Natural killer cell (primary cell): Measurements from ENCODE around the gene CRIP1. TPM values are rescaled to one million over a fixed set of nuclear protein-coding genes. Genes with fewer than 3 reads are reported as not detected.

Experiments
- ATAC-seq, 3 donors: fragments of 150-1000 bp in 2 of 3; fragments of 200-7000 bp in 1 of 3; cut with Tn5 transposase; 1 replicate in 1 of 3; 2 replicates in 2 of 3; pipeline ENCODE4 v1.10.0; 2021; ENCODE audit warnings: mild to moderate bottlenecking in 2 of 3, moderate library complexity in 2 of 3
- DNase-seq, 2 donors: peaks; one replicate each; pipeline versions ENCODE4 v3.0.0 to v3.0.0-alpha.2; 2013 to 2021; ENCODE audit warnings: mixed read lengths in 1 of 2
- H3K27ac ChIP-seq: one replicate; pipeline ENCODE4 v1.5.1; 2013; ENCODE audit warnings: mild to moderate bottlenecking, low read length
- H3K27me3 ChIP-seq: one replicate; pipeline ENCODE4 v1.6.1; 2013; ENCODE audit warnings: low read length; ENCODE audit not compliant: control insufficient read depth, insufficient read depth
- H3K36me3 ChIP-seq: one replicate; pipeline ENCODE4 v1.6.1; 2013; ENCODE audit warnings: low read length; ENCODE audit not compliant: control insufficient read depth, insufficient read depth
- H3K4me1 ChIP-seq: one replicate; pipeline ENCODE4 v1.6.1; 2013; ENCODE audit warnings: low read length; ENCODE audit not compliant: control insufficient read depth, insufficient read depth
- H3K4me3 ChIP-seq: one replicate; pipeline ENCODE4 v1.5.1; 2013; ENCODE audit warnings: low read length
- H3K9me3 ChIP-seq: one replicate; pipeline ENCODE4 v1.6.1; 2013; ENCODE audit warnings: low read length; ENCODE audit not compliant: control insufficient read depth, insufficient read depth
- H3K27ac Mint-ChIP-seq, 2 donors: one replicate each; pipeline ENCODE4 v1.8.0; 2022; ENCODE audit warnings: mild to moderate bottlenecking in 2 of 2, mixed read lengths in 2 of 2, moderate library complexity in 1 of 2
- H3K27me3 Mint-ChIP-seq, 2 donors: one replicate each; pipeline ENCODE4 v1.8.0; 2022; ENCODE audit warnings: low read depth in 2 of 2, mixed read lengths in 2 of 2
- H3K36me3 Mint-ChIP-seq: one replicate; pipeline ENCODE4 v1.8.0; 2022; ENCODE audit warnings: mixed read lengths
- H3K4me1 Mint-ChIP-seq, 2 donors: one replicate each; pipeline ENCODE4 v1.8.0; 2022; ENCODE audit warnings: mixed read lengths in 2 of 2
- H3K4me3 Mint-ChIP-seq: one replicate; pipeline ENCODE4 v1.8.0; 2022; ENCODE audit warnings: mild to moderate bottlenecking, moderate library complexity, mixed read lengths
- H3K9me3 Mint-ChIP-seq, 2 donors: one replicate each; pipeline ENCODE4 v1.8.0; 2022; ENCODE audit warnings: mixed read lengths in 2 of 2
- WGBS: methylation state at CpG from one replicate; pipeline ENCODE4 v1.1.7; 2013; ENCODE audit warnings: missing lambda C conversion rate; ENCODE audit not compliant: insufficient coverage; 5-methylcytosine and 5-hydroxymethylcytosine counted together
- intact Hi-C: fragments of 100-400 bp; cut with micrococcal nuclease; formaldehyde crosslinking; loops from one replicate; pipeline ENCODE4 v1.14.2; 2022
- total RNA-seq, 4 donors: library from RNA; stranded (reverse); fragments of 120-200 nt in 1 of 4; gene quantifications; one replicate each; pipeline versions ENCODE4 v1.2.3 to v1.2.4, GENCODE V29; 2013 to 2022
- TF ChIP-seq, protein P1 (sequence below): fragments of 200-600 bp; IDR thresholded peaks from one replicate; pipeline ENCODE4 v1.8.0; 2022; ENCODE audit warnings: antibody characterized with exemption

Gene CRIP1
- total RNA-seq, 3 donors from 2014 or later (not counting 1 experiment from before 2014, with no cell fraction given): 276 to 334 (median 290) TPM

GRCh38 chr14:105532735-105533141 lies 46.1 kb downstream of the CRIP1 start:
- TF ChIP-seq, protein P1, sequence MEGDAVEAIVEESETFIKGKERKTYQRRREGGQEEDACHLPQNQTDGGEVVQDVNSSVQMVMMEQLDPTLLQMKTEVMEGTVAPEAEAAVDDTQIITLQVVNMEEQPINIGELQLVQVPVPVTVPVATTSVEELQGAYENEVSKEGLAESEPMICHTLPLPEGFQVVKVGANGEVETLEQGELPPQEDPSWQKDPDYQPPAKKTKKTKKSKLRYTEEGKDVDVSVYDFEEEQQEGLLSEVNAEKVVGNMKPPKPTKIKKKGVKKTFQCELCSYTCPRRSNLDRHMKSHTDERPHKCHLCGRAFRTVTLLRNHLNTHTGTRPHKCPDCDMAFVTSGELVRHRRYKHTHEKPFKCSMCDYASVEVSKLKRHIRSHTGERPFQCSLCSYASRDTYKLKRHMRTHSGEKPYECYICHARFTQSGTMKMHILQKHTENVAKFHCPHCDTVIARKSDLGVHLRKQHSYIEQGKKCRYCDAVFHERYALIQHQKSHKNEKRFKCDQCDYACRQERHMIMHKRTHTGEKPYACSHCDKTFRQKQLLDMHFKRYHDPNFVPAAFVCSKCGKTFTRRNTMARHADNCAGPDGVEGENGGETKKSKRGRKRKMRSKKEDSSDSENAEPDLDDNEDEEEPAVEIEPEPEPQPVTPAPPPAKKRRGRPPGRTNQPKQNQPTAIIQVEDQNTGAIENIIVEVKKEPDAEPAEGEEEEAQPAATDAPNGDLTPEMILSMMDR: no peak
- Mint-ChIP-seq H3K27me3 (peaks cover 0 to 31% of the 10 kb centered on the region in 2 donors), H3K9me3 (no peaks in the 10 kb centered on the region), H3K36me3 (no peaks in the 10 kb centered on the region), H3K27ac (no peak overlapping the region), H3K4me3 (no peak overlapping the region), H3K4me1 (peaks cover 4 to 14% of the 10 kb centered on the region in 2 donors)
- Histone ChIP-seq H3K4me3 (no peak overlapping the region), H3K36me3 (no peaks in the 10 kb centered on the region), H3K9me3 (no peaks in the 10 kb centered on the region), H3K27ac (no peak overlapping the region), H3K4me1 (peaks cover 43% of the 10 kb centered on the region), H3K27me3 (peaks cover 6% of the 10 kb centered on the region)
- ATAC-seq (no peak), DNase-seq (peak in 1 of 2 donors; percentile 42)
- WGBS: 59% methylated on average over 10 of the region's 10 CpGs
- intact Hi-C loops: no loop called here

GRCh38 chr14:105533391-105533790 lies 46.7 kb downstream of the CRIP1 start:
- ATAC-seq (no peak), DNase-seq (no peak)
- intact Hi-C loops: no loop called here
- Histone ChIP-seq H3K4me3 (no peak overlapping the region), H3K36me3 (no peaks in the 10 kb centered on the region), H3K4me1 (peaks cover 42% of the 10 kb centered on the region), H3K9me3 (no peaks in the 10 kb centered on the region), H3K27ac (no peak overlapping the region), H3K27me3 (peaks cover 2% of the 10 kb centered on the region)
- Mint-ChIP-seq H3K27ac (no peak overlapping the region), H3K27me3 (peaks cover 0 to 29% of the 10 kb centered on the region in 2 donors), H3K4me3 (no peak overlapping the region), H3K9me3 (no peaks in the 10 kb centered on the region), H3K36me3 (no peaks in the 10 kb centered on the region), H3K4me1 (peaks cover 4 to 11% of the 10 kb centered on the region in 2 donors)
- TF ChIP-seq, protein P1: no peak
- 71% methylated on average over 9 of the region's 9 CpGs for WGBS

DNA sequence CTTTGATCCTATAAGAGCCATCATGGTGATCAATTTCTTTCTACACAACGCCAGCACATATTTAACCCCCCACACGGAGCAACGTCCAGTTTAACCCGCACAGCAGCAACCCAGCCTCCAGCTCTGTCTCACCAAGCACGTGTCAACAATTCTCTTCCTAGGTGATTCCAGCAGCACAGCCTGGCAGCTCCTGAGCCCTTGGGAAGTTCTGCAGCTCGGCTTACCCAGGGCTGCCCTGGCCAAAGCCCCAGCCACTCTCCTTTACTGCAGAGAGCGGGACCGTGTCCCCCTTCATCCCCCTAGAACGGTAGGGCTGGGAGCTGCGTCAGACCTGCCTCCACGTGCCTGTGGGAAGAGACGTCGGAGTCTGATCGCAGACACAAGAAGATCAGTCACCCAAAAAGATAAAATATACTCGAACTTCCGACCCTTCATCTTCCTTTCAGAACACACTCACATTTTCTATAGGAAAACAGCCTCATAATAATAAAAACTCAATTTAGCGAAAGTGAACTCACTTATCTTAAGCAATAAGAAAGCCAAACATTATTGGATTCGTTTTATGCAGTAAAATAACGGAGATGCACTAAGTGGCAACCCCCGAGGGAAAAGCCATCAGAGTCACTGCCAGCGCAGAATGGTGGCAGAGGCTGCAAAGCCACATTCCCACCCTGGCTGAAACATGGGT lies 47.3 kb downstream of the CRIP1 start:
- peaks cover 0 to 30% of the 10 kb centered on the region in 2 donors for H3K27me3 Mint-ChIP-seq
- TF ChIP-seq, protein P1: no peak
- ATAC-seq (no peak), DNase-seq (no peak)
- 81% methylated on average over 21 of the region's 21 CpGs for WGBS
- intact Hi-C loops: no loop called here
- peaks cover 39% of the 10 kb centered on the region for H3K4me1 ChIP-seq
- no peaks in the 10 kb centered on the region for H3K9me3 Mint-ChIP-seq
- H3K27me3 ChIP-seq: peaks cover under 1% of the 10 kb centered on the region
- no peak overlapping the region for H3K4me3 Mint-ChIP-seq
- H3K4me3 ChIP-seq: no peak overlapping the region
- H3K27ac Mint-ChIP-seq: no peak overlapping the region
- no peaks in the 10 kb centered on the region for H3K9me3 ChIP-seq
- H3K36me3 ChIP-seq: no peaks in the 10 kb centered on the region
- H3K4me1 Mint-ChIP-seq: peaks cover 3 to 10% of the 10 kb centered on the region in 2 donors
- no peak overlapping the region for H3K27ac ChIP-seq
- no peaks in the 10 kb centered on the region for H3K36me3 Mint-ChIP-seq

DNA sequence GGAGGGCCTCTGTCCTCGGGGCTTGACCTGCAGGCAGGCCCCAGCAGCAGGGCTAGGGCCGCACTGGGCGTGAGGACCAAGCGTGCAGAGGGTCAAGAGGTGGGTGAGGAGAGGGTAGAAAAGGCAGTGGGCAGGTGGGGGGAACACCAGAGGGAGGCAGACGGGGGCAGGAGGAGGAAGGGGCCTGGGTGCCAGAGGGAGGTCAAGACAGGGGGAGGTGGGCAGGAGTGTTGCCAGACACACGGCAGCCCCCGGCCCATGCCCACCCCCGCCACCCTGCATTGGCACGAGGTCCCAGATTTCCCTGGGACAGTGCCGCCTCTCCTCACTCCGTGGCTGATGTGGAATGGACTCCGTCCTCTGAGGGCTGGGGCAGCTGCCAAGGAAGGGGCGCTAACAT lies 47.9 kb downstream of the CRIP1 start:
- no peak for DNase-seq
- no peaks in the 10 kb centered on the region for H3K36me3 ChIP-seq
- no peak overlapping the region for H3K4me3 Mint-ChIP-seq
- H3K9me3 ChIP-seq: no peaks in the 10 kb centered on the region
- no peaks in the 10 kb centered on the region for H3K36me3 Mint-ChIP-seq
- intact Hi-C loops: no loop called here
- no peak overlapping the region for H3K27ac ChIP-seq
- TF ChIP-seq, protein P1: no peak
- H3K4me1 Mint-ChIP-seq: peaks cover 0 to 6% of the 10 kb centered on the region in 2 donors
- no peaks in the 10 kb centered on the region for H3K9me3 Mint-ChIP-seq
- no peak overlapping the region for H3K27ac Mint-ChIP-seq
- H3K4me3 ChIP-seq: no peak overlapping the region
- peaks cover 0 to 27% of the 10 kb centered on the region in 2 donors for H3K27me3 Mint-ChIP-seq
- ATAC-seq: no peak
- WGBS: 83% methylated on average over 13 of the region's 13 CpGs
- H3K4me1 ChIP-seq: peaks cover 33% of the 10 kb centered on the region
- H3K27me3 ChIP-seq: no peaks in the 10 kb centered on the region
